HepG2 (cell line): Measurements from ENCODE around the gene IGSF21. TPM values are rescaled to one million over a fixed set of nuclear protein-coding genes. Genes with fewer than 3 reads are reported as not detected.

Experiments used
- ATAC-seq: fragments of 200-7000 bp; cut with Tn5 transposase; 3 replicates; pipeline ENCODE4 v1.9.1; 2020; ENCODE audit warnings: mild to moderate bottlenecking, moderate library complexity
- BruUV-seq: library from RNA; stranded (reverse); fragments of 400-500 nt; replicated peaks from 2 replicates; lab custom pipeline; 2021; lab: Mats Ljungman, UMichigan
- CTCF ChIA-PET: fragments of 300-600 bp; formaldehyde crosslinking; extraction: SDS; loops from one replicate; lab custom pipeline; 2021; ENCODE audit warnings: low total read pairs, inconsistent platforms, low intra/inter-chr PET ratio; lab: Yijun Ruan, JAX
- POLR2A ChIA-PET: fragments of 350-600 bp; sonication (Branson Sonifier 250); formaldehyde crosslinking; loops from one replicate; lab custom pipeline; 2020; ENCODE audit warnings: antibody characterized with exemption, inconsistent platforms; lab: Yijun Ruan, JAX
- DNase-seq: peaks from one replicate; pipeline ENCODE4 v3.0.0-alpha.2; 2015; ENCODE audit warnings: low spot score
- FAIRE-seq: peaks from 3 replicates; lab custom pipeline; 2011; peaks lifted over from hg19 to GRCh38; lab: Jason Lieb, UNC
- H2AFZ ChIP-seq: one replicate; pipeline ENCODE4 v1.6.1; 2011; ENCODE audit warnings: low read length, inconsistent platforms
- H3K27ac ChIP-seq: fragments of 300-600 bp; 3 replicates; pipeline ENCODE4 v1.8.0; 2011; ENCODE audit warnings: mixed run types, mild to moderate bottlenecking, mixed read lengths, low read length, inconsistent platforms; ENCODE audit not compliant: insufficient read depth; ENCODE audit errors: extremely low read length
- H3K27me3 ChIP-seq, 2 experiments: fragments of 200-600 bp in 1 of 2; 2 replicates in 1 of 2; 3 replicates in 1 of 2; pipeline versions ENCODE4 v1.6.0 to v1.8.0; 2011; ENCODE audit warnings: low read length in 2 of 2, mild to moderate bottlenecking in 2 of 2, moderate library complexity in 2 of 2, inconsistent platforms in 1 of 2; ENCODE audit not compliant: insufficient read depth in 2 of 2, control insufficient read depth in 1 of 2
- H3K36me3 ChIP-seq, 2 experiments: fragments of 200-600 bp in 1 of 2; replicated peaks in 1 of 2; 2 replicates in 1 of 2; 3 replicates in 1 of 2; pipeline versions ENCODE4 v1.5.1 to v1.8.0; 2011; ENCODE audit warnings: low read length in 2 of 2, inconsistent platforms in 1 of 2; ENCODE audit not compliant: insufficient read depth in 2 of 2, control insufficient read depth in 1 of 2
- H3K4me1 ChIP-seq: 2 replicates; pipeline ENCODE4 v1.5.1; 2012; ENCODE audit warnings: low read length, inconsistent platforms; ENCODE audit not compliant: insufficient read depth
- H3K4me2 ChIP-seq: 2 replicates; pipeline ENCODE4 v1.6.0; 2011; ENCODE audit warnings: low read depth, low read length, inconsistent platforms
- H3K4me3 ChIP-seq, 3 experiments: fragments of 200-600 bp in 1 of 3; sonication (generic), shearing (Covaris generic) in 1 of 3; replicated peaks in 1 of 3; 2 replicates each; pipeline ENCODE4 v1.5.1; 2011 to 2016; ENCODE audit warnings: low read length in 3 of 3, inconsistent platforms in 2 of 3, low read depth in 2 of 3, mild to moderate bottlenecking in 2 of 3, control low read depth in 1 of 3, mixed read lengths in 1 of 3; ENCODE audit not compliant: insufficient read depth in 1 of 3
- H3K79me2 ChIP-seq: one replicate; pipeline ENCODE4 v1.6.1; 2011; ENCODE audit warnings: low read length, inconsistent platforms; ENCODE audit not compliant: insufficient read depth
- H3K9ac ChIP-seq: 2 replicates; pipeline ENCODE4 v1.6.0; 2011; ENCODE audit warnings: mild to moderate bottlenecking, low read depth, low read length, inconsistent platforms; ENCODE audit not compliant: insufficient read depth
- H3K9me3 ChIP-seq: 2 replicates; pipeline ENCODE4 v1.5.1; 2012; ENCODE audit warnings: mild to moderate bottlenecking, low read length
- H4K20me1 ChIP-seq: 2 replicates; pipeline ENCODE4 v1.6.0; 2011; ENCODE audit warnings: inconsistent platforms, mild to moderate bottlenecking, low read length, moderate library complexity; ENCODE audit not compliant: insufficient read depth
- CCDC6 ChIP-seq: sonication (generic); formaldehyde crosslinking; IDR thresholded peaks from 2 replicates; pipeline ENCODE4 v1.8.1; 2022; ENCODE audit warnings: mild to moderate bottlenecking, missing genetic modification reagents, moderate library complexity
- ZFP37 ChIP-seq: sonication (generic); formaldehyde crosslinking; IDR thresholded peaks from 2 replicates; pipeline ENCODE4 v1.4.0; 2020; ENCODE audit warnings: missing genetic modification reagents, borderline replicate concordance
- WGBS: methylation state at CpG from one replicate; pipeline ENCODE4 v1.1.6; 2017; ENCODE audit warnings: low lambda C conversion rate; 5-methylcytosine and 5-hydroxymethylcytosine counted together
- in situ Hi-C: cut with HindIII; loops from 2 replicates; pipeline ENCODE4 v1.10.0; 2017; ENCODE audit warnings: low pct_unique_long_range_greater_than_20kb; ENCODE audit not compliant: extremely low pct_ligation_motif_present
- intact Hi-C: fragments of 100-400 bp; cut with micrococcal nuclease; formaldehyde crosslinking; loops from one replicate; pipeline ENCODE4 v1.10.0; 2022; ENCODE audit not compliant: unreplicated experiment
- polyA plus RNA-seq, 8 experiments: library from polyadenylated mRNA; depleted of rRNA in 3 of 8; stranded (reverse) in 7 of 8; unstranded in 1 of 8; fragments of >200 nt; fragmentation: Illumina TruSeq in 4 of 8; extraction: Trizol in 4 of 8; gene quantifications; 2 replicates each; pipeline versions ENCODE4 v1.2.1 to v1.2.3, GENCODE V29; 2011 to 2016; ENCODE audit warnings: low read depth in 4 of 8, missing spikeins in 1 of 8, mixed read lengths in 1 of 8; ENCODE audit not compliant: insufficient read depth in 1 of 8
- total RNA-seq, 5 experiments: library from RNA; depleted of rRNA; stranded (reverse); fragments of >200 nt; fragmentation: Illumina TruSeq; extraction: Trizol; gene quantifications; 2 replicates each; pipeline ENCODE4 v1.2.3, GENCODE V29; 2016; ENCODE audit warnings: low read depth in 1 of 5

IGSF21 gene
- total and polyA plus RNA-seq, 2 of the 13 experiments (the other 11 are each of a cell fraction or from before 2014, with no cell fraction given), result not detected

GRCh38 chr1:18064534-18064933 lies 43.1 kb upstream of the IGSF21 start:
- H3K9ac ChIP-seq, result no peak overlapping the region
- H3K9me3 ChIP-seq, result no peaks in the 10 kb centered on the region
- no peaks in the 10 kb centered on the region for H3K79me2 ChIP-seq
- TF ChIP-seq CCDC6 (CRISPR knock-in tag), result no peak
- TF ChIP-seq, all 625 proteins: peak for 0
- BruUV-seq, result no TSS peak
- no peak overlapping the region for H3K27ac ChIP-seq
- intact Hi-C loops (no loop called here), in situ Hi-C loops (no loop called here)
- no peaks in the 10 kb centered on the region for H3K36me3 ChIP-seq
- no peak for ATAC-seq
- H3K27me3 ChIP-seq, result peaks cover 0 to 3% of the 10 kb centered on the region in 2 experiments; a peak in 2 of 5 replicates
- 4% methylated on average over 7 of the region's 7 CpGs for WGBS
- DNase-seq, result no peak
- CTCF ChIA-PET, result no interaction called here
- H3K4me3 ChIP-seq, result no peak overlapping the region
- no peak for FAIRE-seq
- H4K20me1 ChIP-seq, result no peaks in the 10 kb centered on the region
- H3K4me1 ChIP-seq, result no peaks in the 10 kb centered on the region
- H3K4me2 ChIP-seq, result no peak overlapping the region
- POLR2A ChIA-PET, result no interaction called here
- H2AFZ ChIP-seq, result no peak overlapping the region

- Histone ChIP-seq H3K9ac (no peak overlapping the region), H3K79me2 (no peaks in the 10 kb centered on the region), H3K36me3 (no peaks in the 10 kb centered on the region), H3K9me3 (no peaks in the 10 kb centered on the region), H3K27me3 (peaks cover 0 to 3% of the 10 kb centered on the region in 2 experiments; a peak in 2 of 5 replicates), H2AFZ (no peak overlapping the region), H3K4me2 (no peak overlapping the region), H3K4me1 (no peaks in the 10 kb centered on the region), H3K4me3 (no peak overlapping the region), H3K27ac (no peak overlapping the region), H4K20me1 (no peaks in the 10 kb centered on the region)
- WGBS, result 0% methylated on average over 4 of the region's 5 CpGs
- ATAC-seq, result no peak
- DNase-seq, result no peak
- no peak for FAIRE-seq
- BruUV-seq, result no TSS peak
- ChIA-PET CTCF (no interaction called here), POLR2A (no interaction called here)
- intact Hi-C loops (no loop called here), in situ Hi-C loops (no loop called here)
- TF ChIP-seq ZFP37 (CRISPR knock-in tag), result no peak
Measured at GRCh38 chr1:18066576-18066975, 41.0 kb upstream of the IGSF21 start.
